Psoas muscle (tissue), 8 donors: ENCODE results near the gene DIPK1C. TPM values are rescaled to one million over a fixed set of nuclear protein-coding genes. Genes with fewer than 3 reads are reported as not detected.

ENCODE experiments used
- ATAC-seq, 4 donors: fragments of 200-7000 bp; cut with Tn5 transposase; one replicate each; pipeline ENCODE4 v1.9.1; 2020; ENCODE audit warnings: moderate library complexity in 3 of 4, mild to moderate bottlenecking in 2 of 4
- DNase-seq, 2 donors: peaks; one replicate each; pipeline ENCODE4 v3.0.0-alpha.2; 2020
- H3K27ac ChIP-seq: fragments of 200-600 bp; one replicate; pipeline ENCODE4 v1.8.0; 2022
- H3K27me3 ChIP-seq, 3 donors: fragments of 200-600 bp in 1 of 3; one replicate each; pipeline versions ENCODE4 v1.6.1 to v1.8.0; 2013 to 2022; ENCODE audit warnings: low read length in 2 of 3, mild to moderate bottlenecking in 2 of 3, moderate library complexity in 1 of 3; ENCODE audit not compliant: insufficient read depth in 3 of 3
- H3K36me3 ChIP-seq, 2 donors: fragments of 200-600 bp in 1 of 2; one replicate each; pipeline versions ENCODE4 v1.6.1 to v1.8.0; 2013 to 2022; ENCODE audit warnings: low read depth in 1 of 2, mild to moderate bottlenecking in 1 of 2, moderate library complexity in 1 of 2; ENCODE audit not compliant: insufficient read depth in 1 of 2
- H3K4me1 ChIP-seq: fragments of 200-600 bp; one replicate; pipeline ENCODE4 v1.8.0; 2022
- H3K4me3 ChIP-seq: fragments of 200-600 bp; one replicate; pipeline ENCODE4 v1.8.0; 2022; ENCODE audit warnings: mild to moderate bottlenecking
- H3K9me3 ChIP-seq: fragments of 200-600 bp; one replicate; pipeline ENCODE4 v1.8.0; 2022
- CTCF ChIP-seq: fragments of 200-600 bp; IDR thresholded peaks from one replicate; pipeline ENCODE4 v1.8.0; 2022; ENCODE audit warnings: antibody characterized with exemption
- WGBS, 3 donors: extraction: QIAGEN DNeasy Blood & Tissue Kit; methylation state at CpG; one replicate each; pipeline versions ENCODE4 v1.1.6 to v1.1.7; 2013; 5-methylcytosine and 5-hydroxymethylcytosine counted together
- intact Hi-C, 2 donors: fragments of 100-400 bp; cut with DNase I; formaldehyde crosslinking; loops; one replicate each; pipeline versions ENCODE4 v1.11.0 to v1.14.2; 2022
- polyA plus RNA-seq, 3 donors: library from polyadenylated mRNA; stranded (reverse); fragments of 200-250 nt; gene quantifications; one replicate each; pipeline ENCODE4 v1.2.3, GENCODE V29; 2013
- total RNA-seq, 4 donors: library from RNA; stranded (reverse); fragmentation: NEBNext Ultra II Directional in 2 of 4; extraction: Animal tissue kit (Norgen Biotek cat#: 25700) in 2 of 4; gene quantifications; one replicate each; pipeline versions ENCODE4 v1.2.1 to v1.2.4, GENCODE V29; 2021 to 2023
- donor health status: healthy with polysubstance abuse.
- donor health status: DM: no; HTN: no; CAD: no; lungs with moderate emphysema.
- donor health status: Bipolar disorder and iron deficiency.
- donor health status: healthy.
- donor health status: DM: yes; HTN: yes; CAD: no.
- donor health status: DM: no; HTN: no; CAD: no.
- donor health status: DM: no; HTN: no; CAD: no.
- donor health status: DM: yes; HTN: yes; CAD: no.

The DIPK1C gene
- total and polyA plus RNA-seq, 7 donors = 0.07 to 0.67 (median 0.20) TPM

- peak in 1 of 2 donors; percentile 63 for DNase-seq
- Histone ChIP-seq H3K9me3 (no peaks in the 10 kb centered on the region), H3K4me1 (peaks cover 3% of the 10 kb centered on the region), H3K27ac (no peak overlapping the region), H3K27me3 (no peaks in the 10 kb centered on the region), H3K4me3 (no peak overlapping the region), H3K36me3 (no peaks in the 10 kb centered on the region)
- intact Hi-C loops = no loop called here
- no peak for TF ChIP-seq CTCF
- WGBS, 3 donors = 37 to 45% (median 39%) methylated on average over 14 of the region's 14 CpGs
- ATAC-seq = peak in 1 of 4 donors; percentile 35
These were observed 20.8 kb downstream of the DIPK1C start for GRCh38 chr18:74436158-74436769.

- WGBS, 3 donors = 77 to 82% (median 78%) methylated on average over 4 of the region's 4 CpGs
- Histone ChIP-seq H3K36me3 (no peaks in the 10 kb centered on the region), H3K4me1 (peaks cover 3% of the 10 kb centered on the region), H3K27me3 (no peaks in the 10 kb centered on the region), H3K27ac (no peak overlapping the region), H3K4me3 (no peak overlapping the region), H3K9me3 (no peaks in the 10 kb centered on the region)
- DNase-seq (no peak), ATAC-seq (no peak)
- intact Hi-C loops = no loop called here
- TF ChIP-seq CTCF = no peak
These were observed 21.4 kb downstream of the DIPK1C start for GRCh38 chr18:74435740-74436139.

- intact Hi-C loops = no loop called here
- no peaks in the 10 kb centered on the region for H3K9me3 ChIP-seq
- no peak for DNase-seq
- H3K4me1 ChIP-seq = peaks cover 3% of the 10 kb centered on the region
- no peaks in the 10 kb centered on the region for H3K36me3 ChIP-seq
- H3K4me3 ChIP-seq = no peak overlapping the region
- no peaks in the 10 kb centered on the region for H3K27me3 ChIP-seq
- TF ChIP-seq CTCF = no peak
- no peak for ATAC-seq
- 87 to 92% (median 90%) methylated on average over 11 of the region's 11 CpGs for WGBS, 3 donors
- H3K27ac ChIP-seq = no peak overlapping the region
These were observed 22.6 kb downstream of the DIPK1C start for GRCh38 chr18:74434466-74434865.

- 60 to 62% (median 61%) methylated on average over 15 of the region's 15 CpGs for WGBS, 3 donors
- Histone ChIP-seq H3K4me3 (no peak overlapping the region), H3K27me3 (peaks cover 0 to 1% (median 0%) of the 10 kb centered on the region in 3 donors), H3K9me3 (no peaks in the 10 kb centered on the region), H3K4me1 (peaks cover 3% of the 10 kb centered on the region), H3K36me3 (no peaks in the 10 kb centered on the region), H3K27ac (no peak overlapping the region)
- intact Hi-C loops = no loop called here
- ATAC-seq (no peak), DNase-seq (no peak)
- TF ChIP-seq CTCF = no peak
These were observed 26.1 kb downstream of the DIPK1C start for GRCh38 chr18:74430806-74431571.
